ENCODE data around the gene TTC12. TPM values are rescaled to one million over a fixed set of nuclear protein-coding genes. Genes with fewer than 3 reads are reported as not detected.

Gene TTC12
- total RNA-seq, 1 experiment from 2014 or later = 9.1 TPM

- no peak for DNase-seq (ENCODE audit: low spot score)
These were observed 90.6 kb downstream of the TTC12 start for GRCh38 chr11:113404859-113405430.

DNA sequence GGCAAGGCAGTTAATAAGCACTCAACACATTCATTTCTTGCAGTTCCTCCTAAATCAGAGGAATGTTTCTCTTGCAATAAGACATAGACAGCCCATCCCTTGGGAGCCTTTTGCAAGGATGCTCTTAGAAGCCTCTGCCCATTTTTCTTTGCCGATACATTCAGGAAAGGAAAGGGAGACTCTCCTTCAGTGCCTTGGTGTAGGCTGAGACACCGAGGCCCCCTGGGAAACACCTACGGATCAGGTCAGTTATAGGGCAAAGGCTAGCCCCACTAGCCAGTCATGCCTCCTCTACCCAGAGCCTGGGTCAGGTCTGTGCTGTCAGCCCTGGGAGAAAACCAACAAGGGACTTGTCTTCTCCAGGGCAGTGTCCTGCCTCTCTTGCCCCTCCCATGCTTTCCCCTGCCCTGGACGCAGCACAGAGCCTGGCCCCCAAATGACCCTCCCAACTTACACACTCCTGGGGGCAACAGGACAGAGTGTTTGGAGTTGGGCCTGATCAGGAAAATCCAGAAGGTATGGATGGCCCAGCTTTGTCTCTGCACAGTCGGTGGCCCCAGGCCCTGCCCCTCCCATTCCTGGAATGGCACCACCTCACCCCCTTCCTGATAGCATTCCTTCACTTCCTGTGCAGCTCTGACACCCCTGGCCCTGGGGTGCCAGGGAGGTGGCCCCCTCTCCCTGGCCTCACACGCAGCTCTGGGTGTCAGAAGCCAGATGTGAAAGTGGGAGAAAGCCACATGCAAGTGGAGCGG is 91.5 kb downstream of the TTC12 start:
- no peak for DNase-seq (ENCODE audit: low spot score)

GRCh38 chr11:113407163-113407562 is 92.8 kb downstream of the TTC12 start:
- DNase-seq (ENCODE audit: low spot score) = no peak

- no peak for DNase-seq (ENCODE audit: low spot score)
These were observed 93.8 kb downstream of the TTC12 start for GRCh38 chr11:113408206-113408605.

- DNase-seq (ENCODE audit: low spot score) = no peak
These were observed 94.5 kb downstream of the TTC12 start for GRCh38 chr11:113408887-113409286.

- DNase-seq (ENCODE audit: low spot score) = no peak
These were observed 95.1 kb downstream of the TTC12 start for GRCh38 chr11:113409526-113409925.

GRCh38 chr11:113410414-113411135 is 96.2 kb downstream of the TTC12 start:
- DNase-seq (ENCODE audit: low spot score) = no peak

DNA sequence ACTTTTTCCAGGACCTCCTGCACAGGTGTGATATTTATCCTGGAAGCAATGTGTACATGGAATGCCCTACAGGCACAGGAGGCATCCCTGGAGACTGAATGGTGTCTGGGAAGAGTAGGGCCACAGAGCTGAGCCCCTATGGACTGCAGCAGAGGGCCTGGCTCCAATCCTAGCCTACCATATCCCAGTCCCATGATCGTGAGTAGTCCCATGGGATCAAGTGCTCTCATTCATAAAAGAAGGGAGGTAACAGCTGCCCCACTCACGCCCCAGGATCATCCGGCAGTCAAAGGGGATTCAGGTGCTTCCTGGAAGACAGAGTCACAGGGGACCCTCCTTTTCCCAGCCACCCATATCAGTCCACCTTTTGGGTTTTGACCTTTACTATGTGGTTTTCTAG is 97.2 kb downstream of the TTC12 start:
- DNase-seq (ENCODE audit: low spot score) = no peak

- no peak for DNase-seq (ENCODE audit: low spot score)
These were observed 98.3 kb downstream of the TTC12 start for GRCh38 chr11:113412675-113413074.

DNA sequence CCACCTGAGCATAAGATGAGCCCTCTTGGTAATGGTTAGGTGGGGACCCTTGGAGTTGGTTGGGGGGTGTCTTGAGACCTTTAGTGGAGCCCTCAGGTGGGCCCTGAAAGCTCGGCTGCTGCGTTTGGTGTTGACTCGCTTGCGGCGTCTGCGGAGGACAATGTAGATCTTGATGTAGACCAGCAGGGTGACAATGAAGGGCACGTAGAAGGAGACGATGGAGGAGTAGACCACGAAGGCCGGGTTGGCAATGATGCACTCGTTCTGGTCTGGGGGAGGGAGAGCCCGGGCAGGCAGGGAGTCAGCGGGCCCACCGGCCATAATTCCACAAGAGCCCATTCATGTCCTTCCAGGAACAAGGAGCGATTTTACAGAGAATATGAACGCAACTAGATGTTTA is 101.0 kb downstream of the TTC12 start:
- no peak for DNase-seq (ENCODE audit: low spot score)

Other genes with a start within 250 kb of the TTC12 start
- not detected in 2 replicates for gene ANKK1, start 73.2 kb downstream of the TTC12 start, total RNA-seq (2014; rRNA removed; shearing (Covaris generic))
- not detected in 2 replicates for gene DRD2, start 160.8 kb downstream of the TTC12 start, total RNA-seq (2014; rRNA removed; shearing (Covaris generic))

Measured in A172 (cell line).